GM20431 (cell line): ENCODE results near the gene KIN.
"Not testable (repeated sequence)": the region's sequence is repeated elsewhere in the genome, so short reads cannot be mapped to it uniquely, and the experiment has no call there.

Source experiments
- in situ Hi-C: fragments of 300-500 bp; cut with MseI, MboI; formaldehyde crosslinking; loops from one replicate; pipeline ENCODE4 v1.15.0; 2020; ENCODE audit warnings: low sequenced_read_pairs; ENCODE audit not compliant: unreplicated experiment

Gene KIN

GRCh38 chr10:7738536-7739407 lies 49.0 kb downstream of the KIN start:
- in situ Hi-C loops: no loop called here

GRCh38 chr10:7734821-7735220 lies 53.0 kb downstream of the KIN start:
- in situ Hi-C loops: no loop called here

GRCh38 chr10:7722927-7723529 lies 64.8 kb downstream of the KIN start:
- in situ Hi-C loops: no loop called here

GRCh38 chr10:7720478-7720877 lies 67.3 kb downstream of the KIN start:
- in situ Hi-C loops: no loop called here

GRCh38 chr10:7718685-7719084 lies 69.1 kb downstream of the KIN start:
- in situ Hi-C loops: no loop called here

- in situ Hi-C loops: no loop called here
Observed at GRCh38 chr10:7717767-7718166, 70.0 kb downstream of the KIN start.

- in situ Hi-C loops: no loop called here
Observed at GRCh38 chr10:7715515-7715914, 72.3 kb downstream of the KIN start.

- in situ Hi-C loops: not testable (repeated sequence)
Observed at GRCh38 chr10:7711075-7711474, 76.7 kb downstream of the KIN start.

- in situ Hi-C loops: no loop called here
Observed at GRCh38 chr10:7710446-7710845, 77.3 kb downstream of the KIN start.

GRCh38 chr10:7708832-7709231 lies 79.0 kb downstream of the KIN start:
- in situ Hi-C loops: no loop called here

- in situ Hi-C loops: no loop called here
Observed at GRCh38 chr10:7707858-7708622, 79.8 kb downstream of the KIN start.

- in situ Hi-C loops: no loop called here
Observed at GRCh38 chr10:7707102-7707501, 80.7 kb downstream of the KIN start.

GRCh38 chr10:7706534-7707073 lies 81.2 kb downstream of the KIN start:
- in situ Hi-C loops: no loop called here

- in situ Hi-C loops: no loop called here
Observed at GRCh38 chr10:7705341-7705740, 82.5 kb downstream of the KIN start.

GRCh38 chr10:7704071-7705016 lies 83.4 kb downstream of the KIN start:
- in situ Hi-C loops: no loop called here

- in situ Hi-C loops: no loop called here
Observed at GRCh38 chr10:7703140-7703539, 84.7 kb downstream of the KIN start, which contains the start of gene ITIH2. Gene ITIH2, plus strand, starts transcription at chr10:7703316. Its CDS starts 119 bp downstream, at chr10:7703435.

- in situ Hi-C loops: no loop called here
Observed at GRCh38 chr10:7702288-7702812, 85.4 kb downstream of the KIN start.

- in situ Hi-C loops: no loop called here
Observed at GRCh38 chr10:7701158-7701742, 86.5 kb downstream of the KIN start.
